ENCODE data around the gene JAK1. TPM values are rescaled to one million over a fixed set of nuclear protein-coding genes. Genes with fewer than 3 reads are reported as not detected.

JAK1 gene
- total RNA-seq, 1 experiment from 2014 or later: 339 TPM

DNA sequence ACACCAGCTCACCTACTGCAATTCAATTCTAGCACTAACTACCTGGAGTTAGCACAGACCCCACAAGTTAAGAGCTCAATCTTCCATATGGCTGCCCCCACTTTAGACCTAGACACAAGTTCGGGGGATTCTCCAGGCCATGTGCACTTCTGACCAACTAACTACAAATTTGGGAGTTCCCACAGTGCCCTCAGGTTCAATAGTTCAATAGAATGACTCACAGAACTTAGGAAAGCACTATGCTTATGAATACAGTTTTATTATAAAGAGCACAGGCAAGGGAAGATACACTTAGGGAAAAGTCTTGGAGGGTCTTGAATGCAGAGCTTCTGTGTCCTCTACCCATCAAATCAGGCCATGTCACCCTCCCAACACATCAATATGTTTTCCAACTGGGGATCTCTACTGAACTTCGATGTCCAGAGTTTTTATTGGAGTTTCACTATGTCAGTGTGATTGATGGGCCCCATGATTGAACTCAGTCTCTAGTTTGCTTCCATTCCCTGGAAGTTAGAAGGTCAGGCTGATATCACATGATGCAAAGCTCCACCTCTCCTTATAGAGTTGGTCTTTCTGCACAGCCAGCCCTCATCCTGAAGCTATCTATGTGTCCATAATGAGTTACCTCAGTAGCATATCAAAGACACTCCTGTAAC is 175.4 kb downstream of the JAK1 start:
- TF ChIP-seq CTCF (conservative IDR thresholded peaks at IDR 0.05; ENCODE audit: low read depth, low read length) (no peak), EZH2 (IDR thresholded peaks at IDR 0.05; ENCODE audit: borderline replicate concordance, low read depth, low read length, poor library complexity, severe bottlenecking) (no peak)
- DNase-seq (ENCODE audit: low spot score): no peak
- BruUV-seq (replicated peaks): TSS peak; percentile 9
- Histone ChIP-seq H3K36me3 (ENCODE audit: insufficient read depth, low read length, poor library complexity, severe bottlenecking) (peaks cover 34% of the 10 kb centered on the region), H3K9me3 (ENCODE audit: low read depth, low read length, poor library complexity, severe bottlenecking) (peaks cover 12% of the 10 kb centered on the region), H3K4me3 (ENCODE audit: low read depth, low read length, poor library complexity, severe bottlenecking) (no peak overlapping the region), H3K27me3 (replicated peaks; ENCODE audit: insufficient read depth, low read depth, low read length, poor library complexity) (no peaks in the 10 kb centered on the region), H3K27ac (ENCODE audit: low read depth, low read length, poor library complexity, severe bottlenecking) (no peak overlapping the region), H3K4me1 (ENCODE audit: insufficient read depth, low read length, poor library complexity, severe bottlenecking) (no peaks in the 10 kb centered on the region)
- CTCF ChIA-PET: no interaction called here
- intact Hi-C loops (cut with micrococcal nuclease; ENCODE audit: unreplicated experiment): no loop called here
- POLR2A ChIA-PET (ENCODE audit: low non-redundant PET): interaction anchor here (0.7 kb wide), 1 partner anchor 38 kb away, joined by 3 read pairs; no protein-coding TSS in a partner anchor

Other genes with a start within 250 kb of the JAK1 start
- 34.1 and 36.5 TPM in 2 replicates for gene RAVER2, start 221.5 kb downstream of the JAK1 start, total RNA-seq (2021)
- gene AK4, start 181.7 kb upstream of the JAK1 start, total RNA-seq (2021): 5.5 and 11.1 TPM in 2 replicates